Right atrium auricular region (tissue), 2 donors: ENCODE measurements around the gene ANTXR1. TPM values are rescaled to one million over a fixed set of nuclear protein-coding genes. Genes with fewer than 3 reads are reported as not detected.

ENCODE experiments used
- DNase-seq: peaks from one replicate; pipeline ENCODE4 v3.0.0-alpha.2; 2019; ENCODE audit warnings: low spot score
- H3K27ac ChIP-seq, 2 donors: fragments of 200-600 bp; sonication (generic); 1 replicate in 1 of 2; 2 replicates in 1 of 2; pipeline ENCODE4 v1.5.1; 2016 to 2019
- H3K27me3 ChIP-seq, 2 donors: fragments of 200-600 bp; sonication (generic); one replicate each; pipeline versions ENCODE4 v1.5.1 to v1.6.0; 2017 to 2019
- H3K36me3 ChIP-seq: fragments of 200-600 bp; sonication (generic); one replicate; pipeline ENCODE4 v1.5.1; 2016
- H3K4me1 ChIP-seq, 2 donors: fragments of 200-600 bp; sonication (generic); one replicate each; pipeline versions ENCODE4 v1.5.1 to v1.6.0; 2017 to 2019
- H3K4me3 ChIP-seq, 2 donors: fragments of 200-600 bp; sonication (generic); 1 replicate in 1 of 2; 2 replicates in 1 of 2; pipeline ENCODE4 v1.5.1; 2017 to 2019; ENCODE audit warnings: mild to moderate bottlenecking in 1 of 2, moderate library complexity in 1 of 2
- H3K9me3 ChIP-seq, 2 donors: fragments of 200-600 bp; sonication (generic); one replicate each; pipeline ENCODE4 v1.5.1; 2019
- CTCF ChIP-seq, 2 donors: fragments of 200-600 bp; sonication (generic); IDR thresholded peaks; one replicate each; pipeline ENCODE4 v1.5.1; 2019; ENCODE audit warnings: antibody characterized with exemption in 2 of 2
- total RNA-seq, 2 donors: library from RNA; depleted of rRNA; stranded (reverse); fragments of >200 nt; gene quantifications; one replicate each; pipeline ENCODE4 v1.1.0, GENCODE V29; 2016

The ANTXR1 gene
- total RNA-seq, 2 donors from 2014 or later, result 27.3 to 52.2 TPM

- no peaks in the 10 kb centered on the region for H3K9me3 ChIP-seq
- peak overlapping the region; percentile 14 to 57 for H3K27ac ChIP-seq
- H3K4me3 ChIP-seq, result no peak overlapping the region
- DNase-seq, result no peak
- peaks cover 0 to 7% of the 10 kb centered on the region in 2 donors for H3K4me1 ChIP-seq
- TF ChIP-seq CTCF (IDR thresholded peaks at IDR 0.05), result no peak
- no peaks in the 10 kb centered on the region for H3K27me3 ChIP-seq
- no peaks in the 10 kb centered on the region for H3K36me3 ChIP-seq
These were observed 191.7 kb downstream of the ANTXR1 start for GRCh38 chr2:69204654-69205053.

- no peak overlapping the region for H3K27ac ChIP-seq
- no peaks in the 10 kb centered on the region for H3K9me3 ChIP-seq
- no peaks in the 10 kb centered on the region for H3K36me3 ChIP-seq
- H3K27me3 ChIP-seq, result no peaks in the 10 kb centered on the region
- no peak overlapping the region for H3K4me3 ChIP-seq
- no peak for TF ChIP-seq CTCF (IDR thresholded peaks at IDR 0.05)
- peaks cover 0 to 7% of the 10 kb centered on the region in 2 donors for H3K4me1 ChIP-seq
- DNase-seq, result no peak
These were observed 192.1 kb downstream of the ANTXR1 start for GRCh38 chr2:69205076-69205475.

GRCh38 chr2:69205491-69205890 lies 192.5 kb downstream of the ANTXR1 start:
- peaks cover 0 to 7% of the 10 kb centered on the region in 2 donors for H3K4me1 ChIP-seq
- no peaks in the 10 kb centered on the region for H3K9me3 ChIP-seq
- TF ChIP-seq CTCF (IDR thresholded peaks at IDR 0.05), result no peak
- H3K27me3 ChIP-seq, result no peaks in the 10 kb centered on the region
- no peak overlapping the region for H3K27ac ChIP-seq
- H3K36me3 ChIP-seq, result no peaks in the 10 kb centered on the region
- no peak for DNase-seq
- no peak overlapping the region for H3K4me3 ChIP-seq

GRCh38 chr2:69208023-69208595 lies 195.1 kb downstream of the ANTXR1 start:
- no peaks in the 10 kb centered on the region for H3K9me3 ChIP-seq
- no peak overlapping the region for H3K4me3 ChIP-seq
- H3K36me3 ChIP-seq, result no peaks in the 10 kb centered on the region
- H3K4me1 ChIP-seq, result peaks cover 0 to 2% of the 10 kb centered on the region in 2 donors
- no peak overlapping the region for H3K27ac ChIP-seq
- H3K27me3 ChIP-seq, result no peaks in the 10 kb centered on the region
- DNase-seq, result no peak
- TF ChIP-seq CTCF (IDR thresholded peaks at IDR 0.05), result no peak

GRCh38 chr2:69209482-69209881 lies 196.5 kb downstream of the ANTXR1 start:
- no peak overlapping the region for H3K27ac ChIP-seq
- no peaks in the 10 kb centered on the region for H3K9me3 ChIP-seq
- H3K4me1 ChIP-seq, result peaks cover 0 to 15% of the 10 kb centered on the region in 2 donors
- no peak for DNase-seq
- H3K27me3 ChIP-seq, result no peaks in the 10 kb centered on the region
- no peaks in the 10 kb centered on the region for H3K36me3 ChIP-seq
- H3K4me3 ChIP-seq, result no peak overlapping the region
- TF ChIP-seq CTCF (IDR thresholded peaks at IDR 0.05), result no peak

GRCh38 chr2:69210385-69210784 lies 197.4 kb downstream of the ANTXR1 start:
- Histone ChIP-seq H3K27ac (no peak overlapping the region), H3K9me3 (no peaks in the 10 kb centered on the region), H3K27me3 (no peaks in the 10 kb centered on the region), H3K4me1 (peaks cover 0 to 24% of the 10 kb centered on the region in 2 donors), H3K4me3 (no peak overlapping the region), H3K36me3 (no peaks in the 10 kb centered on the region)
- no peak for TF ChIP-seq CTCF (IDR thresholded peaks at IDR 0.05)
- no peak for DNase-seq
